ENCODE measurements around the gene NTHL1. TPM values are rescaled to one million over a fixed set of nuclear protein-coding genes. Genes with fewer than 3 reads are reported as not detected.

Gene NTHL1
- total RNA-seq = 18.6 and 44.0 TPM in 2 replicates

- DNase-seq (ENCODE audit: low read depth) (peak; percentile 91), FAIRE-seq (no peak)
- Histone ChIP-seq H3K36me3 (ENCODE audit: control insufficient read depth, insufficient read depth, low read length) (peaks cover 3% of the 10 kb centered on the region), H3K27me3 (ENCODE audit: control insufficient read depth, insufficient read depth, low read length) (no peaks in the 10 kb centered on the region), H3K4me3 (ENCODE audit: low read depth, low read length) (peak within 1 kb of the TSS; percentile 80)
- peak; percentile 54 for TF ChIP-seq CTCF (IDR thresholded peaks at IDR 0.05; ENCODE audit: insufficient read depth, low read length, severe bottlenecking)
These were observed at the start of gene NTHL1, which contains the start of gene TSC2 for GRCh38 chr16:2047330-2048115. Gene NTHL1, minus strand, starts transcription at chr16:2047834. Its CDS starts 11 bp downstream, at chr16:2047823. Gene TSC2, plus strand, starts transcription at chr16:2047985. Its CDS starts 631 bp downstream, at chr16:2048616.

- FAIRE-seq = no peak
- no peak for DNase-seq (ENCODE audit: low read depth)
- TF ChIP-seq CTCF (IDR thresholded peaks at IDR 0.05; ENCODE audit: insufficient read depth, low read length, severe bottlenecking) = no peak
- Histone ChIP-seq H3K27me3 (ENCODE audit: control insufficient read depth, insufficient read depth, low read length) (no peaks in the 10 kb centered on the region), H3K4me3 (ENCODE audit: low read depth, low read length) (no peak overlapping the region), H3K36me3 (ENCODE audit: control insufficient read depth, insufficient read depth, low read length) (peaks cover 18% of the 10 kb centered on the region)
These were observed 49.4 kb upstream of the NTHL1 start for GRCh38 chr16:2096853-2097595.

- no peak for DNase-seq (ENCODE audit: low read depth)
- peaks cover 21% of the 10 kb centered on the region for H3K36me3 ChIP-seq (ENCODE audit: control insufficient read depth, insufficient read depth, low read length)
- no peak for TF ChIP-seq CTCF (IDR thresholded peaks at IDR 0.05; ENCODE audit: insufficient read depth, low read length, severe bottlenecking)
- no peaks in the 10 kb centered on the region for H3K27me3 ChIP-seq (ENCODE audit: control insufficient read depth, insufficient read depth, low read length)
- H3K4me3 ChIP-seq (ENCODE audit: low read depth, low read length) = no peak overlapping the region
- no peak for FAIRE-seq
These were observed 48.4 kb upstream of the NTHL1 start for GRCh38 chr16:2095918-2096582.

GRCh38 chr16:2095315-2095853, 47.8 kb upstream of the NTHL1 start:
- Histone ChIP-seq H3K36me3 (ENCODE audit: control insufficient read depth, insufficient read depth, low read length) (peaks cover 25% of the 10 kb centered on the region), H3K4me3 (ENCODE audit: low read depth, low read length) (no peak overlapping the region), H3K27me3 (ENCODE audit: control insufficient read depth, insufficient read depth, low read length) (no peaks in the 10 kb centered on the region)
- DNase-seq (ENCODE audit: low read depth) (peak; percentile 44), FAIRE-seq (no peak)
- TF ChIP-seq CTCF (IDR thresholded peaks at IDR 0.05; ENCODE audit: insufficient read depth, low read length, severe bottlenecking) = no peak

GRCh38 chr16:2093793-2094192, 46.2 kb upstream of the NTHL1 start:
- FAIRE-seq (no peak), DNase-seq (ENCODE audit: low read depth) (no peak)
- no peak for TF ChIP-seq CTCF (IDR thresholded peaks at IDR 0.05; ENCODE audit: insufficient read depth, low read length, severe bottlenecking)
- Histone ChIP-seq H3K27me3 (ENCODE audit: control insufficient read depth, insufficient read depth, low read length) (no peaks in the 10 kb centered on the region), H3K36me3 (ENCODE audit: control insufficient read depth, insufficient read depth, low read length) (peaks cover 36% of the 10 kb centered on the region), H3K4me3 (ENCODE audit: low read depth, low read length) (no peak overlapping the region)
